Natural killer cell (primary cell): ENCODE measurements around the gene RSPRY1. TPM values are rescaled to one million over a fixed set of nuclear protein-coding genes. Genes with fewer than 3 reads are reported as not detected.

ENCODE experiments used
- ATAC-seq, 3 donors: fragments of 150-1000 bp in 2 of 3; fragments of 200-7000 bp in 1 of 3; cut with Tn5 transposase; 1 replicate in 1 of 3; 2 replicates in 2 of 3; pipeline ENCODE4 v1.10.0; 2021; ENCODE audit warnings: mild to moderate bottlenecking in 2 of 3, moderate library complexity in 2 of 3
- DNase-seq, 2 donors: peaks; one replicate each; pipeline versions ENCODE4 v3.0.0 to v3.0.0-alpha.2; 2013 to 2021; ENCODE audit warnings: mixed read lengths in 1 of 2
- H3K27ac ChIP-seq: one replicate; pipeline ENCODE4 v1.5.1; 2013; ENCODE audit warnings: mild to moderate bottlenecking, low read length
- H3K27me3 ChIP-seq: one replicate; pipeline ENCODE4 v1.6.1; 2013; ENCODE audit warnings: low read length; ENCODE audit not compliant: control insufficient read depth, insufficient read depth
- H3K36me3 ChIP-seq: one replicate; pipeline ENCODE4 v1.6.1; 2013; ENCODE audit warnings: low read length; ENCODE audit not compliant: control insufficient read depth, insufficient read depth
- H3K4me1 ChIP-seq: one replicate; pipeline ENCODE4 v1.6.1; 2013; ENCODE audit warnings: low read length; ENCODE audit not compliant: control insufficient read depth, insufficient read depth
- H3K4me3 ChIP-seq: one replicate; pipeline ENCODE4 v1.5.1; 2013; ENCODE audit warnings: low read length
- H3K9me3 ChIP-seq: one replicate; pipeline ENCODE4 v1.6.1; 2013; ENCODE audit warnings: low read length; ENCODE audit not compliant: control insufficient read depth, insufficient read depth
- H3K27ac Mint-ChIP-seq, 2 donors: one replicate each; pipeline ENCODE4 v1.8.0; 2022; ENCODE audit warnings: mild to moderate bottlenecking in 2 of 2, mixed read lengths in 2 of 2, moderate library complexity in 1 of 2
- H3K27me3 Mint-ChIP-seq, 2 donors: one replicate each; pipeline ENCODE4 v1.8.0; 2022; ENCODE audit warnings: low read depth in 2 of 2, mixed read lengths in 2 of 2
- H3K36me3 Mint-ChIP-seq: one replicate; pipeline ENCODE4 v1.8.0; 2022; ENCODE audit warnings: mixed read lengths
- H3K4me1 Mint-ChIP-seq, 2 donors: one replicate each; pipeline ENCODE4 v1.8.0; 2022; ENCODE audit warnings: mixed read lengths in 2 of 2
- H3K4me3 Mint-ChIP-seq: one replicate; pipeline ENCODE4 v1.8.0; 2022; ENCODE audit warnings: mild to moderate bottlenecking, moderate library complexity, mixed read lengths
- H3K9me3 Mint-ChIP-seq, 2 donors: one replicate each; pipeline ENCODE4 v1.8.0; 2022; ENCODE audit warnings: mixed read lengths in 2 of 2
- CTCF ChIP-seq: fragments of 200-600 bp; IDR thresholded peaks from one replicate; pipeline ENCODE4 v1.8.0; 2022; ENCODE audit warnings: antibody characterized with exemption
- WGBS: methylation state at CpG from one replicate; pipeline ENCODE4 v1.1.7; 2013; ENCODE audit warnings: missing lambda C conversion rate; ENCODE audit not compliant: insufficient coverage; 5-methylcytosine and 5-hydroxymethylcytosine counted together
- intact Hi-C: fragments of 100-400 bp; cut with micrococcal nuclease; formaldehyde crosslinking; loops from one replicate; pipeline ENCODE4 v1.14.2; 2022
- total RNA-seq, 4 donors: library from RNA; stranded (reverse); fragments of 120-200 nt in 1 of 4; gene quantifications; one replicate each; pipeline versions ENCODE4 v1.2.3 to v1.2.4, GENCODE V29; 2013 to 2022

RSPRY1 gene
- total RNA-seq, 3 donors from 2014 or later (not counting 1 experiment from before 2014, with no cell fraction given) = 22.6 to 26.6 (median 23.4) TPM

GRCh38 chr16:57179215-57179828 is 6.8 kb upstream of the RSPRY1 start:
- H3K9me3 Mint-ChIP-seq = no peaks in the 10 kb centered on the region
- no peaks in the 10 kb centered on the region for H3K27me3 ChIP-seq
- intact Hi-C loops = no loop called here
- H3K4me1 ChIP-seq = no peaks in the 10 kb centered on the region
- no peaks in the 10 kb centered on the region for H3K9me3 ChIP-seq
- TF ChIP-seq CTCF = no peak
- WGBS = 99% methylated on average over 3 of the region's 3 CpGs
- H3K36me3 Mint-ChIP-seq = no peaks in the 10 kb centered on the region
- DNase-seq = no peak
- no peak overlapping the region for H3K4me3 Mint-ChIP-seq
- H3K27ac ChIP-seq = no peak overlapping the region
- no peaks in the 10 kb centered on the region for H3K27me3 Mint-ChIP-seq
- H3K27ac Mint-ChIP-seq = no peak overlapping the region
- no peak for ATAC-seq
- H3K4me3 ChIP-seq = no peak overlapping the region
- H3K36me3 ChIP-seq = peaks cover 3% of the 10 kb centered on the region
- peaks cover 13 to 17% of the 10 kb centered on the region in 2 donors for H3K4me1 Mint-ChIP-seq

- Histone ChIP-seq H3K27me3 (no peaks in the 10 kb centered on the region), H3K9me3 (no peaks in the 10 kb centered on the region), H3K27ac (no peak overlapping the region), H3K4me1 (peaks cover 21% of the 10 kb centered on the region), H3K36me3 (no peaks in the 10 kb centered on the region), H3K4me3 (no peak overlapping the region)
- Mint-ChIP-seq H3K4me3 (peak overlapping the region; percentile 100), H3K36me3 (no peaks in the 10 kb centered on the region), H3K27ac (peak overlapping the region; percentile 98 to 99), H3K4me1 (peaks cover 47 to 52% of the 10 kb centered on the region in 2 donors), H3K27me3 (no peaks in the 10 kb centered on the region), H3K9me3 (no peaks in the 10 kb centered on the region)
- intact Hi-C loops = no loop called here
- WGBS = 100% methylated on average over 2 of the region's 4 CpGs
- TF ChIP-seq CTCF = no peak
- no peak for DNase-seq
- ATAC-seq = no peak
Observed at GRCh38 chr16:57184113-57184512, 2.0 kb upstream of the RSPRY1 start.

DNA sequence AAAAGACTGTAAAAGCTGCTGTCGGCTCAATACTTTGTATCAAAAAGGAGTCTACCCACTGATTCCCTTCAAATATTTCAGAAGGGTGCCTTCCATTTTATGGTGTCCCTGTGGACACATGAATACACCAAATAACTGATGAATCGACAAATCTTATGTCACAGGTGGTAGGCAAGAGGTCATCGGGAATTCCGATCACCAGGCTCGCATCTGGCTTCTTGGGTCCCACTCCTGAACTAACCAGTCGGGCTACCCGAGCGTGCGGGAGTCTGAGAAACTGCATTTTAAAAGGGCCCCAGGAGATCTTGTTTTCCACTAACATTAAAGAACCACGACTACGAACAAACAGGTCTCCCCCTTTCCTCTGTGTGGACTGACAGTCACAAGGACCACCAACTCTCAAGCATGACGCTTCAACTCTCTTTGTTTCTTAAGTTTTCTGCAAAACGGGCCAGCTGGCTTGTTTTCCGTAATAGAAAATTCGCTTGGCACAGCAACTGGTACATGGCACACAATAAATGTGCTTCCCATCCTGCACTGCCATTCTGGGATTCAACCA is 1.2 kb upstream of the RSPRY1 start:
- Histone ChIP-seq H3K36me3 (no peaks in the 10 kb centered on the region), H3K4me3 (peak overlapping the region; percentile 98), H3K27me3 (no peaks in the 10 kb centered on the region), H3K27ac (peak overlapping the region; percentile 94), H3K4me1 (peaks cover 21% of the 10 kb centered on the region), H3K9me3 (no peaks in the 10 kb centered on the region)
- H3K27me3 Mint-ChIP-seq = no peaks in the 10 kb centered on the region
- H3K36me3 Mint-ChIP-seq = no peaks in the 10 kb centered on the region
- ATAC-seq = no peak
- 36% methylated on average over 15 of the region's 15 CpGs for WGBS
- no peak for TF ChIP-seq CTCF
- H3K27ac Mint-ChIP-seq = peak overlapping the region; percentile 98 to 99
- DNase-seq = no peak
- peaks cover 47 to 52% of the 10 kb centered on the region in 2 donors for H3K4me1 Mint-ChIP-seq
- H3K4me3 Mint-ChIP-seq = peak overlapping the region; percentile 100
- H3K9me3 Mint-ChIP-seq = no peaks in the 10 kb centered on the region
- intact Hi-C loops = loop anchor here (5.0 kb wide), 2 partner anchors 103 to 552 kb away; partner anchors contain the start of gene KATNB1
